Kidney (tissue), 14 donors: ENCODE measurements around the gene CDC6. TPM values are rescaled to one million over a fixed set of nuclear protein-coding genes. Genes with fewer than 3 reads are reported as not detected.

Experiments used
- DNase-seq, 5 donors: peaks; one replicate each; pipeline ENCODE4 v3.0.0-alpha.2; 2013 to 2020
- FAIRE-seq: peaks from 2 replicates; lab custom pipeline; 2012; peaks lifted over from hg19 to GRCh38; lab: Jason Lieb, UNC
- H3K27ac ChIP-seq, 2 donors: one replicate each; pipeline ENCODE4 v1.7.0; 2013; ENCODE audit warnings: low read depth in 2 of 2, low read length in 2 of 2, inconsistent platforms in 1 of 2
- H3K27me3 ChIP-seq: one replicate; pipeline ENCODE4 v1.7.1; 2013; ENCODE audit warnings: low read length, inconsistent platforms; ENCODE audit not compliant: control insufficient read depth, insufficient read depth
- H3K36me3 ChIP-seq, 3 donors: one replicate each; pipeline versions ENCODE4 v1.7.0 to v1.7.1; 2013; ENCODE audit warnings: low read length in 3 of 3, control low read depth in 1 of 3, inconsistent platforms in 1 of 3; ENCODE audit not compliant: insufficient read depth in 3 of 3, control insufficient read depth in 2 of 3
- H3K4me1 ChIP-seq, 3 donors: one replicate each; pipeline versions ENCODE4 v1.7.0 to v1.7.1; 2013; ENCODE audit warnings: low read length in 3 of 3, inconsistent platforms in 1 of 3, low read depth in 1 of 3; ENCODE audit not compliant: control insufficient read depth in 2 of 3, insufficient read depth in 2 of 3
- H3K4me3 ChIP-seq, 3 donors: one replicate each; pipeline versions ENCODE4 v1.7.0 to v1.8.1; 2013; ENCODE audit warnings: low read length in 3 of 3, control low read depth in 1 of 3, inconsistent platforms in 1 of 3
- H3K9ac ChIP-seq, 3 donors: one replicate each; pipeline versions ENCODE4 v1.7.0 to v1.7.1; 2013; ENCODE audit warnings: low read length in 3 of 3, control low read depth in 1 of 3, inconsistent platforms in 1 of 3
- H3K9me3 ChIP-seq, 3 donors: one replicate each; pipeline versions ENCODE4 v1.7.0 to v1.7.1; 2013; ENCODE audit warnings: low read length in 3 of 3, control low read depth in 1 of 3, inconsistent platforms in 1 of 3; ENCODE audit not compliant: control insufficient read depth in 2 of 3, insufficient read depth in 1 of 3
- CTCF ChIP-seq: IDR thresholded peaks from 3 replicates; pipeline ENCODE4 v1.5.1; 2012; ENCODE audit warnings: mild to moderate bottlenecking, moderate library complexity, borderline replicate concordance; ENCODE audit not compliant: insufficient read depth; ENCODE audit errors: extremely low read depth
- intact Hi-C: fragments of 100-400 bp; cut with DNase I; formaldehyde crosslinking; loops from one replicate; pipeline ENCODE4 v1.11.1; 2022
- polyA plus RNA-seq: library from polyadenylated mRNA; stranded (reverse); fragments of 350-450 nt; fragmentation: Illumina TruSeq; extraction: RNeasy Lipid Tissue Mini Kit (QIAGEN cat#74804); gene quantifications from one replicate; pipeline ENCODE4 v1.2.3, GENCODE V29; 2014; ENCODE audit warnings: low read depth, low replicate concordance; ENCODE audit not compliant: insufficient read depth
- total RNA-seq: library from RNA; stranded (reverse); fragmentation: NEBNext Ultra II Directional; extraction: Animal tissue kit (Norgen Biotek cat#: 25700); gene quantifications from one replicate; pipeline ENCODE4 v1.2.1, GENCODE V29; 2021
- donor health status: control.
- donor health status: control.
- donor health status: control.
- donor health status: control.
- donor health status: control.
- donor health status: DM: yes; HTN: yes; CAD: no.
- donor health status: Normal renal cell carcinoma (clear cell type).

The CDC6 gene
- total and polyA plus RNA-seq, 2 donors from 2014 or later, result 0.49 to 1.7 TPM

- Histone ChIP-seq H3K4me1 (peaks cover 0 to 88% (median 74%) of the 10 kb centered on the region in 3 donors), H3K4me3 (no peak overlapping the region), H3K9ac (peak overlapping the region in 1 of 3 donors; percentile 62), H3K36me3 (no peaks in the 10 kb centered on the region), H3K27ac (peak overlapping the region; percentile 52 to 53), H3K9me3 (no peaks in the 10 kb centered on the region), H3K27me3 (no peaks in the 10 kb centered on the region)
- FAIRE-seq (no peak), DNase-seq (peak in 2 of 5 donors; percentile 40 to 69)
- intact Hi-C loops, result no loop called here
- no peak for TF ChIP-seq CTCF
Observed at GRCh38 chr17:40326014-40326831, 38.5 kb downstream of the CDC6 start.

- FAIRE-seq (no peak), DNase-seq (peak in 1 of 5 donors; percentile 32)
- Histone ChIP-seq H3K27ac (peak overlapping the region; percentile 52 to 53), H3K36me3 (no peaks in the 10 kb centered on the region), H3K4me1 (peaks cover 0 to 88% (median 71%) of the 10 kb centered on the region in 3 donors), H3K9ac (peak overlapping the region in 1 of 3 donors; percentile 62), H3K4me3 (no peak overlapping the region), H3K9me3 (no peaks in the 10 kb centered on the region), H3K27me3 (no peaks in the 10 kb centered on the region)
- intact Hi-C loops, result no loop called here
- TF ChIP-seq CTCF, result no peak
Observed at GRCh38 chr17:40326832-40327199, 39.1 kb downstream of the CDC6 start.

- Histone ChIP-seq H3K4me1 (peaks cover 0 to 87% (median 68%) of the 10 kb centered on the region in 3 donors), H3K27ac (peak overlapping the region; percentile 36 to 52), H3K9me3 (no peaks in the 10 kb centered on the region), H3K4me3 (no peak overlapping the region), H3K27me3 (no peaks in the 10 kb centered on the region), H3K36me3 (no peaks in the 10 kb centered on the region), H3K9ac (no peak overlapping the region)
- no peak for TF ChIP-seq CTCF
- FAIRE-seq, result no peak
- peak in 1 of 5 donors; percentile 43 for DNase-seq
- intact Hi-C loops, result no loop called here
Observed at GRCh38 chr17:40327244-40327729, 39.6 kb downstream of the CDC6 start.
